Erythroblast (primary cell): ENCODE results near the gene AQP6.

Experiments
- GATA1 ChIP-seq: IDR thresholded peaks from 2 replicates; pipeline ENCODE4 v1.6.1; 2011; ENCODE audit warnings: low read depth, mild to moderate bottlenecking, control low read depth, low read length, moderate library complexity
- POLR2A ChIP-seq: IDR thresholded peaks from 2 replicates; pipeline ENCODE4 v1.6.1; 2011; ENCODE audit warnings: mild to moderate bottlenecking, low read length

- no peak for TF ChIP-seq POLR2A
- TF ChIP-seq GATA1 = no peak
These were observed 43.2 kb upstream of the AQP6 start for GRCh38 chr12:49929581-49929980.
